WTC11 (cell line): Measurements from ENCODE around the gene SH2D1B. TPM values are rescaled to one million over a fixed set of nuclear protein-coding genes. Genes with fewer than 3 reads are reported as not detected.

Experiments used
- ATAC-seq: fragments of 200-7000 bp; cut with Tn5 transposase; 2 replicates; pipeline ENCODE4 v1.10.0; 2021; ENCODE audit warnings: mild to moderate bottlenecking, moderate library complexity
- CTCF ChIA-PET: fragments of 300-600 bp; sonication (Branson Sonifier 250); formaldehyde crosslinking; loops from one replicate; lab custom pipeline; 2021; ENCODE audit warnings: antibody characterized with exemption; lab: Charles Lee
- POLR2A ChIA-PET: fragments of 350-600 bp; sonication (Branson Sonifier 250); formaldehyde crosslinking; loops from one replicate; lab custom pipeline; 2021; ENCODE audit warnings: antibody characterized with exemption; lab: Charles Lee
- DNase-seq: peaks from one replicate; pipeline ENCODE4 v3.0.0; 2021; ENCODE audit warnings: low spot score
- H3K27ac Mint-ChIP-seq: 2 replicates; pipeline ENCODE4 v1.8.0; 2021; ENCODE audit warnings: mixed read lengths
- H3K27me3 Mint-ChIP-seq: 2 replicates; pipeline ENCODE4 v1.8.0; 2021; ENCODE audit warnings: low read depth, mild to moderate bottlenecking, moderate library complexity, mixed read lengths
- H3K36me3 Mint-ChIP-seq: 2 replicates; pipeline ENCODE4 v1.8.0; 2021; ENCODE audit warnings: mixed read lengths
- H3K4me1 Mint-ChIP-seq: 2 replicates; pipeline ENCODE4 v1.8.0; 2022; ENCODE audit warnings: mixed read lengths
- H3K4me3 Mint-ChIP-seq: 2 replicates; pipeline ENCODE4 v1.8.0; 2021; ENCODE audit warnings: mild to moderate bottlenecking, moderate library complexity, mixed read lengths
- H3K9me3 Mint-ChIP-seq: 2 replicates; pipeline ENCODE4 v1.8.0; 2021; ENCODE audit warnings: mixed read lengths
- CREB1 ChIP-seq: sonication (generic); formaldehyde crosslinking; IDR thresholded peaks from 2 replicates; pipeline ENCODE4 v1.8.0; 2023; ENCODE audit warnings: mild to moderate bottlenecking, missing genetic modification reagents
- CREM ChIP-seq: sonication (generic); formaldehyde crosslinking; IDR thresholded peaks from 2 replicates; pipeline ENCODE4 v1.8.1; 2022; ENCODE audit warnings: mild to moderate bottlenecking, missing genetic modification reagents, moderate library complexity
- FOXJ3 ChIP-seq: sonication (generic); formaldehyde crosslinking; IDR thresholded peaks from 2 replicates; pipeline ENCODE4 v1.9.0; 2021; ENCODE audit warnings: missing genetic modification reagents, mild to moderate bottlenecking, borderline replicate concordance
- FOXP1 ChIP-seq: sonication (generic); formaldehyde crosslinking; IDR thresholded peaks from 2 replicates; pipeline ENCODE4 v1.8.0; 2022; ENCODE audit warnings: missing genetic modification reagents, mild to moderate bottlenecking, moderate library complexity, borderline replicate concordance
- HMGA2 ChIP-seq: fragments of 250-450 bp; sonication (Bioruptor Pico); IDR thresholded peaks from 2 replicates; pipeline ENCODE4 v1.4.0; 2021; ENCODE audit warnings: mild to moderate bottlenecking, moderate library complexity
- IRF2 ChIP-seq: sonication (generic); formaldehyde crosslinking; IDR thresholded peaks from 2 replicates; pipeline ENCODE4 v1.8.0; 2022; ENCODE audit warnings: low read depth, missing genetic modification reagents, borderline replicate concordance
- NR3C1 ChIP-seq: sonication (generic); formaldehyde crosslinking; conservative IDR thresholded peaks from 2 replicates; pipeline ENCODE4 v1.8.1; 2023; ENCODE audit warnings: low read depth, mild to moderate bottlenecking, missing genetic modification reagents
- RELA ChIP-seq: sonication (generic); formaldehyde crosslinking; IDR thresholded peaks from 2 replicates; pipeline ENCODE4 v1.8.1; 2022; ENCODE audit warnings: missing genetic modification reagents, mild to moderate bottlenecking, borderline replicate concordance
- SMAD3 ChIP-seq: sonication (generic); formaldehyde crosslinking; IDR thresholded peaks from 2 replicates; pipeline ENCODE4 v1.8.0; 2022; ENCODE audit warnings: missing genetic modification reagents, mild to moderate bottlenecking, borderline replicate concordance
- total RNA-seq: library from RNA; stranded (reverse); gene quantifications from 3 replicates; pipeline ENCODE4 v1.2.3, GENCODE V29; 2021
- TF ChIP-seq, protein P1 (sequence below): fragments of 200-600 bp; IDR thresholded peaks from 2 replicates; pipeline ENCODE4 v1.8.0; 2022; ENCODE audit warnings: antibody characterized with exemption
- TF ChIP-seq, protein P2 (sequence below): sonication (generic); formaldehyde crosslinking; IDR thresholded peaks from 2 replicates; pipeline ENCODE4 v1.8.1; 2023; ENCODE audit warnings: mild to moderate bottlenecking, missing genetic modification reagents
- TF ChIP-seq, protein P3 (sequence below): sonication (generic); formaldehyde crosslinking; IDR thresholded peaks from 2 replicates; pipeline ENCODE4 v1.8.1; 2023; ENCODE audit warnings: mild to moderate bottlenecking, missing genetic modification reagents, moderate library complexity
- TF ChIP-seq, protein P4 (sequence below): sonication (generic); formaldehyde crosslinking; IDR thresholded peaks from 2 replicates; pipeline ENCODE4 v1.8.1; 2022; ENCODE audit warnings: missing genetic modification reagents, borderline replicate concordance
- TF ChIP-seq, protein P5 (sequence below): sonication (generic); formaldehyde crosslinking; IDR thresholded peaks from 2 replicates; pipeline ENCODE4 v1.8.0; 2023; ENCODE audit warnings: mild to moderate bottlenecking, missing genetic modification reagents
- TF ChIP-seq, protein P6 (sequence below): sonication (generic); formaldehyde crosslinking; IDR thresholded peaks from 2 replicates; pipeline ENCODE4 v1.8.0; 2022; ENCODE audit warnings: mild to moderate bottlenecking, missing genetic modification reagents
- TF ChIP-seq, protein P7 (sequence below): fragments of 250-450 bp; sonication (Bioruptor Pico); IDR thresholded peaks from 2 replicates; pipeline ENCODE4 v2.1.2; 2022; ENCODE audit warnings: mild to moderate bottlenecking, moderate library complexity
- TF ChIP-seq, protein P8 (sequence below): sonication (generic); formaldehyde crosslinking; conservative IDR thresholded peaks from 2 replicates; pipeline ENCODE4 v1.8.1; 2023; ENCODE audit warnings: mild to moderate bottlenecking, low read depth, missing genetic modification reagents, moderate library complexity
- TF ChIP-seq, protein P9 (sequence below): sonication (generic); formaldehyde crosslinking; IDR thresholded peaks from 2 replicates; pipeline ENCODE4 v1.8.0; 2022; ENCODE audit warnings: mild to moderate bottlenecking, missing genetic modification reagents

Gene SH2D1B
- total RNA-seq, 1 experiment from 2014 or later: not detected

DNA sequence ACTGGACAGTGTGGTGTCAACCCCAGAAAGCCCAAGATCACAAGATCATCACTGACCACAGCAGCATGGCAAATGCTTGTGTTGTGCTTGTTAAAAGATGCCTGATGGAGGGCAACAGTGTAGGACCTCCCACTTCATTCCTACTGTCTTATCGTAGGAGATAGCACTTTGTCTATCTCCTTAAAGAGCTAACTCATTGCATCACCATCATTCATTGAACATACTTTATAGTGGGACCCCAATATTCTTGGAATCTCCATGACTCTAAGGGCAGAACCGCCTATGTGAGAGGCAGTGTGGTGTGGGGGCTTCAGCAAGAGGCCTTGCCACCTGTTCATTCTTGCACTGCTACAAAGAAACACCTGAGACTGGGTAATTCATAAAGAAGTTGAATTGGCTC lies 5.0 kb upstream of the SH2D1B start:
- CTCF ChIA-PET: no interaction called here
- POLR2A ChIA-PET: no interaction called here
- Mint-ChIP-seq H3K27ac (no peak overlapping the region), H3K4me3 (no peak overlapping the region), H3K9me3 (peaks cover 12% of the 10 kb centered on the region), H3K27me3 (no peaks in the 10 kb centered on the region), H3K4me1 (peaks cover 4% of the 10 kb centered on the region), H3K36me3 (peaks cover 7% of the 10 kb centered on the region)
- DNase-seq: no peak
- no peak for TF ChIP-seq CREM (CRISPR knock-in tag)
- ATAC-seq: no peak

DNA sequence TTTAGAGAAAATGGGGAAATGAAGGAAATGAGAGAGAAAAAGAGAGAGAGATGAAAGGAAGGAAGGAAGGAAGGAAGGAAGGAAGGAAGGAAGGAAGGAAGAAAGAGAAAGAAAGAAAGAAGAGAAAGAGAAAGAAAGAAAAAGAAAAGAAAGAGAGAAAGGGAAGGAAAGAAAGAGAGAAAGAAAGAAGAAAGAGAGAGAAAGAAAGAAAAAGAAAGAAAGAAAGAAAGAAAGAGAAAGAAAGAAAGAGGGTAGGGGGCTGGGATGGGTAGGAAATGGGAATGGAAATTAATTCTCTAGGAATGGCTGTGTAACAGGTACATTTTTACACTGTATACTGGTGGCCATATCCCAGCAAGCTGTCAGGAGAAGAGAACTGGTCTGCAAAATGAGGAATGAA lies 4.3 kb upstream of the SH2D1B start:
- Mint-ChIP-seq H3K36me3 (peaks cover 7% of the 10 kb centered on the region), H3K4me1 (peaks cover 8% of the 10 kb centered on the region), H3K9me3 (peaks cover 12% of the 10 kb centered on the region), H3K27ac (no peak overlapping the region), H3K27me3 (no peaks in the 10 kb centered on the region), H3K4me3 (no peak overlapping the region)
- ATAC-seq (no peak), DNase-seq (no peak)
- POLR2A ChIA-PET: no interaction called here
- CTCF ChIA-PET: no interaction called here
- TF ChIP-seq NR3C1: no peak
- TF ChIP-seq, protein P1, sequence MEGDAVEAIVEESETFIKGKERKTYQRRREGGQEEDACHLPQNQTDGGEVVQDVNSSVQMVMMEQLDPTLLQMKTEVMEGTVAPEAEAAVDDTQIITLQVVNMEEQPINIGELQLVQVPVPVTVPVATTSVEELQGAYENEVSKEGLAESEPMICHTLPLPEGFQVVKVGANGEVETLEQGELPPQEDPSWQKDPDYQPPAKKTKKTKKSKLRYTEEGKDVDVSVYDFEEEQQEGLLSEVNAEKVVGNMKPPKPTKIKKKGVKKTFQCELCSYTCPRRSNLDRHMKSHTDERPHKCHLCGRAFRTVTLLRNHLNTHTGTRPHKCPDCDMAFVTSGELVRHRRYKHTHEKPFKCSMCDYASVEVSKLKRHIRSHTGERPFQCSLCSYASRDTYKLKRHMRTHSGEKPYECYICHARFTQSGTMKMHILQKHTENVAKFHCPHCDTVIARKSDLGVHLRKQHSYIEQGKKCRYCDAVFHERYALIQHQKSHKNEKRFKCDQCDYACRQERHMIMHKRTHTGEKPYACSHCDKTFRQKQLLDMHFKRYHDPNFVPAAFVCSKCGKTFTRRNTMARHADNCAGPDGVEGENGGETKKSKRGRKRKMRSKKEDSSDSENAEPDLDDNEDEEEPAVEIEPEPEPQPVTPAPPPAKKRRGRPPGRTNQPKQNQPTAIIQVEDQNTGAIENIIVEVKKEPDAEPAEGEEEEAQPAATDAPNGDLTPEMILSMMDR: no peak
- TF ChIP-seq, protein P2, sequence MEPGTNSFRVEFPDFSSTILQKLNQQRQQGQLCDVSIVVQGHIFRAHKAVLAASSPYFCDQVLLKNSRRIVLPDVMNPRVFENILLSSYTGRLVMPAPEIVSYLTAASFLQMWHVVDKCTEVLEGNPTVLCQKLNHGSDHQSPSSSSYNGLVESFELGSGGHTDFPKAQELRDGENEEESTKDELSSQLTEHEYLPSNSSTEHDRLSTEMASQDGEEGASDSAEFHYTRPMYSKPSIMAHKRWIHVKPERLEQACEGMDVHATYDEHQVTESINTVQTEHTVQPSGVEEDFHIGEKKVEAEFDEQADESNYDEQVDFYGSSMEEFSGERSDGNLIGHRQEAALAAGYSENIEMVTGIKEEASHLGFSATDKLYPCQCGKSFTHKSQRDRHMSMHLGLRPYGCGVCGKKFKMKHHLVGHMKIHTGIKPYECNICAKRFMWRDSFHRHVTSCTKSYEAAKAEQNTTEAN: no peak
- TF ChIP-seq, protein P3, sequence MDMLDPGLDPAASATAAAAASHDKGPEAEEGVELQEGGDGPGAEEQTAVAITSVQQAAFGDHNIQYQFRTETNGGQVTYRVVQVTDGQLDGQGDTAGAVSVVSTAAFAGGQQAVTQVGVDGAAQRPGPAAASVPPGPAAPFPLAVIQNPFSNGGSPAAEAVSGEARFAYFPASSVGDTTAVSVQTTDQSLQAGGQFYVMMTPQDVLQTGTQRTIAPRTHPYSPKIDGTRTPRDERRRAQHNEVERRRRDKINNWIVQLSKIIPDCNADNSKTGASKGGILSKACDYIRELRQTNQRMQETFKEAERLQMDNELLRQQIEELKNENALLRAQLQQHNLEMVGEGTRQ: no peak
- no peak for TF ChIP-seq SMAD3 (CRISPR knock-in tag)
- no peak for TF ChIP-seq RELA (CRISPR knock-in tag)
- TF ChIP-seq, protein P4, sequence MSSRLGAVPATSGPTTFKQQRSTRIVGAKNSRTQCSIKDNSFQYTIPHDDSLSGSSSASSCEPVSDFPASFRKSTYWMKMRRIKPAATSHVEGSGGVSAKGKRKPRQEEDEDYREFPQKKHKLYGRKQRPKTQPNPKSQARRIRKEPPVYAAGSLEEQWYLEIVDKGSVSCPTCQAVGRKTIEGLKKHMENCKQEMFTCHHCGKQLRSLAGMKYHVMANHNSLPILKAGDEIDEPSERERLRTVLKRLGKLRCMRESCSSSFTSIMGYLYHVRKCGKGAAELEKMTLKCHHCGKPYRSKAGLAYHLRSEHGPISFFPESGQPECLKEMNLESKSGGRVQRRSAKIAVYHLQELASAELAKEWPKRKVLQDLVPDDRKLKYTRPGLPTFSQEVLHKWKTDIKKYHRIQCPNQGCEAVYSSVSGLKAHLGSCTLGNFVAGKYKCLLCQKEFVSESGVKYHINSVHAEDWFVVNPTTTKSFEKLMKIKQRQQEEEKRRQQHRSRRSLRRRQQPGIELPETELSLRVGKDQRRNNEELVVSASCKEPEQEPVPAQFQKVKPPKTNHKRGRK (CRISPR knock-in tag): no peak
- TF ChIP-seq, protein P5, sequence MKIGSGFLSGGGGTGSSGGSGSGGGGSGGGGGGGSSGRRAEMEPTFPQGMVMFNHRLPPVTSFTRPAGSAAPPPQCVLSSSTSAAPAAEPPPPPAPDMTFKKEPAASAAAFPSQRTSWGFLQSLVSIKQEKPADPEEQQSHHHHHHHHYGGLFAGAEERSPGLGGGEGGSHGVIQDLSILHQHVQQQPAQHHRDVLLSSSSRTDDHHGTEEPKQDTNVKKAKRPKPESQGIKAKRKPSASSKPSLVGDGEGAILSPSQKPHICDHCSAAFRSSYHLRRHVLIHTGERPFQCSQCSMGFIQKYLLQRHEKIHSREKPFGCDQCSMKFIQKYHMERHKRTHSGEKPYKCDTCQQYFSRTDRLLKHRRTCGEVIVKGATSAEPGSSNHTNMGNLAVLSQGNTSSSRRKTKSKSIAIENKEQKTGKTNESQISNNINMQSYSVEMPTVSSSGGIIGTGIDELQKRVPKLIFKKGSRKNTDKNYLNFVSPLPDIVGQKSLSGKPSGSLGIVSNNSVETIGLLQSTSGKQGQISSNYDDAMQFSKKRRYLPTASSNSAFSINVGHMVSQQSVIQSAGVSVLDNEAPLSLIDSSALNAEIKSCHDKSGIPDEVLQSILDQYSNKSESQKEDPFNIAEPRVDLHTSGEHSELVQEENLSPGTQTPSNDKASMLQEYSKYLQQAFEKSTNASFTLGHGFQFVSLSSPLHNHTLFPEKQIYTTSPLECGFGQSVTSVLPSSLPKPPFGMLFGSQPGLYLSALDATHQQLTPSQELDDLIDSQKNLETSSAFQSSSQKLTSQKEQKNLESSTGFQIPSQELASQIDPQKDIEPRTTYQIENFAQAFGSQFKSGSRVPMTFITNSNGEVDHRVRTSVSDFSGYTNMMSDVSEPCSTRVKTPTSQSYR (CRISPR knock-in tag): no peak
- TF ChIP-seq, protein P6, sequence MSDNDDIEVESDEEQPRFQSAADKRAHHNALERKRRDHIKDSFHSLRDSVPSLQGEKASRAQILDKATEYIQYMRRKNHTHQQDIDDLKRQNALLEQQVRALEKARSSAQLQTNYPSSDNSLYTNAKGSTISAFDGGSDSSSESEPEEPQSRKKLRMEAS (CRISPR knock-in tag): no peak
- TF ChIP-seq HMGA2: no peak
- TF ChIP-seq, protein P7, sequence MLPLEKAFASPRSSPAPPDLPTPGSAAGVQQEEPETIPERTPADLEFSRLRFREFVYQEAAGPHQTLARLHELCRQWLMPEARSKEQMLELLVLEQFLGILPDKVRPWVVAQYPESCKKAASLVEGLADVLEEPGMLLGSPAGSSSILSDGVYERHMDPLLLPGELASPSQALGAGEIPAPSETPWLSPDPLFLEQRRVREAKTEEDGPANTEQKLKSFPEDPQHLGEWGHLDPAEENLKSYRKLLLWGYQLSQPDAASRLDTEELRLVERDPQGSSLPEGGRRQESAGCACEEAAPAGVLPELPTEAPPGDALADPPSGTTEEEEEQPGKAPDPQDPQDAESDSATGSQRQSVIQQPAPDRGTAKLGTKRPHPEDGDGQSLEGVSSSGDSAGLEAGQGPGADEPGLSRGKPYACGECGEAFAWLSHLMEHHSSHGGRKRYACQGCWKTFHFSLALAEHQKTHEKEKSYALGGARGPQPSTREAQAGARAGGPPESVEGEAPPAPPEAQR (CRISPR knock-in tag): no peak
- TF ChIP-seq CREB1 (CRISPR knock-in tag): no peak
- TF ChIP-seq, protein P8, sequence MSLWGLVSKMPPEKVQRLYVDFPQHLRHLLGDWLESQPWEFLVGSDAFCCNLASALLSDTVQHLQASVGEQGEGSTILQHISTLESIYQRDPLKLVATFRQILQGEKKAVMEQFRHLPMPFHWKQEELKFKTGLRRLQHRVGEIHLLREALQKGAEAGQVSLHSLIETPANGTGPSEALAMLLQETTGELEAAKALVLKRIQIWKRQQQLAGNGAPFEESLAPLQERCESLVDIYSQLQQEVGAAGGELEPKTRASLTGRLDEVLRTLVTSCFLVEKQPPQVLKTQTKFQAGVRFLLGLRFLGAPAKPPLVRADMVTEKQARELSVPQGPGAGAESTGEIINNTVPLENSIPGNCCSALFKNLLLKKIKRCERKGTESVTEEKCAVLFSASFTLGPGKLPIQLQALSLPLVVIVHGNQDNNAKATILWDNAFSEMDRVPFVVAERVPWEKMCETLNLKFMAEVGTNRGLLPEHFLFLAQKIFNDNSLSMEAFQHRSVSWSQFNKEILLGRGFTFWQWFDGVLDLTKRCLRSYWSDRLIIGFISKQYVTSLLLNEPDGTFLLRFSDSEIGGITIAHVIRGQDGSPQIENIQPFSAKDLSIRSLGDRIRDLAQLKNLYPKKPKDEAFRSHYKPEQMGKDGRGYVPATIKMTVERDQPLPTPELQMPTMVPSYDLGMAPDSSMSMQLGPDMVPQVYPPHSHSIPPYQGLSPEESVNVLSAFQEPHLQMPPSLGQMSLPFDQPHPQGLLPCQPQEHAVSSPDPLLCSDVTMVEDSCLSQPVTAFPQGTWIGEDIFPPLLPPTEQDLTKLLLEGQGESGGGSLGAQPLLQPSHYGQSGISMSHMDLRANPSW: no peak
- TF ChIP-seq IRF2 (CRISPR knock-in tag): no peak
- TF ChIP-seq FOXJ3 (CRISPR knock-in tag): no peak
- TF ChIP-seq FOXP1: no peak
- TF ChIP-seq, protein P9, sequence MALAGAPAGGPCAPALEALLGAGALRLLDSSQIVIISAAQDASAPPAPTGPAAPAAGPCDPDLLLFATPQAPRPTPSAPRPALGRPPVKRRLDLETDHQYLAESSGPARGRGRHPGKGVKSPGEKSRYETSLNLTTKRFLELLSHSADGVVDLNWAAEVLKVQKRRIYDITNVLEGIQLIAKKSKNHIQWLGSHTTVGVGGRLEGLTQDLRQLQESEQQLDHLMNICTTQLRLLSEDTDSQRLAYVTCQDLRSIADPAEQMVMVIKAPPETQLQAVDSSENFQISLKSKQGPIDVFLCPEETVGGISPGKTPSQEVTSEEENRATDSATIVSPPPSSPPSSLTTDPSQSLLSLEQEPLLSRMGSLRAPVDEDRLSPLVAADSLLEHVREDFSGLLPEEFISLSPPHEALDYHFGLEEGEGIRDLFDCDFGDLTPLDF (CRISPR knock-in tag): no peak
